DOHH2 (cell line): ENCODE data around the gene SH2D6.

Source experiments
- H3F3A ChIP-seq: fragments of 200-600 bp; sonication (generic), shearing (Covaris generic); 2 replicates; pipeline ENCODE4 v1.6.0; 2016; ENCODE audit warnings: antibody characterized with exemption, mild to moderate bottlenecking; ENCODE audit not compliant: control insufficient read depth, insufficient read depth
- H3K27ac ChIP-seq: fragments of 200-600 bp; sonication (generic); 2 replicates; pipeline ENCODE4 v1.5.1; 2014; ENCODE audit warnings: low read depth, mild to moderate bottlenecking, low read length, moderate library complexity
- H3K27me3 ChIP-seq: fragments of 200-600 bp; sonication (generic); 2 replicates; pipeline ENCODE4 v1.6.1; 2014; ENCODE audit warnings: mild to moderate bottlenecking, low read length, mixed read lengths; ENCODE audit not compliant: control insufficient read depth
- H3K36me3 ChIP-seq: fragments of 200-600 bp; sonication (generic); 2 replicates; pipeline ENCODE4 v1.6.1; 2014; ENCODE audit warnings: mild to moderate bottlenecking, low read length, moderate library complexity, mixed read lengths; ENCODE audit not compliant: control insufficient read depth
- H3K4me1 ChIP-seq: fragments of 200-600 bp; sonication (generic); 2 replicates; pipeline ENCODE4 v1.6.1; 2014; ENCODE audit warnings: mild to moderate bottlenecking, low read length, mixed read lengths; ENCODE audit not compliant: control insufficient read depth
- H3K4me2 ChIP-seq: fragments of 200-600 bp; sonication (generic); 2 replicates; pipeline ENCODE4 v1.6.0; 2014; ENCODE audit warnings: mild to moderate bottlenecking, low read length, moderate library complexity
- H3K4me3 ChIP-seq: fragments of 200-600 bp; sonication (generic); 2 replicates; pipeline ENCODE4 v1.5.1; 2014; ENCODE audit warnings: mild to moderate bottlenecking, low read length, mixed read lengths
- H3K79me2 ChIP-seq: fragments of 200-600 bp; sonication (generic); 2 replicates; pipeline ENCODE4 v1.6.1; 2014; ENCODE audit warnings: mild to moderate bottlenecking, low read length, mixed read lengths; ENCODE audit not compliant: control insufficient read depth
- H3K9me2 ChIP-seq: fragments of 200-600 bp; sonication (generic); replicated peaks from 2 replicates; pipeline ENCODE4 v1.6.1; 2014; ENCODE audit warnings: mild to moderate bottlenecking, low read length, mixed read lengths; ENCODE audit not compliant: control insufficient read depth
- H3K9me3 ChIP-seq: fragments of 200-600 bp; sonication (generic); 2 replicates; pipeline ENCODE4 v1.6.1; 2014; ENCODE audit warnings: antibody characterized with exemption, low read length, mixed read lengths; ENCODE audit not compliant: control insufficient read depth, insufficient read depth
- H4K20me1 ChIP-seq: fragments of 200-600 bp; sonication (generic); 2 replicates; pipeline ENCODE4 v1.6.0; 2014; ENCODE audit warnings: low read depth, mild to moderate bottlenecking, antibody characterized with exemption, low read length, moderate library complexity; ENCODE audit not compliant: control insufficient read depth, insufficient read depth
- EZH2phosphoT487 ChIP-seq: fragments of 200-600 bp; sonication (generic); IDR thresholded peaks from 2 replicates; pipeline ENCODE4 v1.6.1; 2017; ENCODE audit warnings: borderline replicate concordance, mild to moderate bottlenecking, antibody characterized with exemption, low read length, moderate library complexity, mixed read lengths
- TF ChIP-seq, protein P1 (sequence below): fragments of 200-600 bp; sonication (generic); IDR thresholded peaks from one replicate; pipeline ENCODE4 v1.5.1; 2014; ENCODE audit warnings: antibody characterized with exemption, mild to moderate bottlenecking, low read depth, low read length; ENCODE audit not compliant: poor library complexity, severe bottlenecking

Gene SH2D6

DNA sequence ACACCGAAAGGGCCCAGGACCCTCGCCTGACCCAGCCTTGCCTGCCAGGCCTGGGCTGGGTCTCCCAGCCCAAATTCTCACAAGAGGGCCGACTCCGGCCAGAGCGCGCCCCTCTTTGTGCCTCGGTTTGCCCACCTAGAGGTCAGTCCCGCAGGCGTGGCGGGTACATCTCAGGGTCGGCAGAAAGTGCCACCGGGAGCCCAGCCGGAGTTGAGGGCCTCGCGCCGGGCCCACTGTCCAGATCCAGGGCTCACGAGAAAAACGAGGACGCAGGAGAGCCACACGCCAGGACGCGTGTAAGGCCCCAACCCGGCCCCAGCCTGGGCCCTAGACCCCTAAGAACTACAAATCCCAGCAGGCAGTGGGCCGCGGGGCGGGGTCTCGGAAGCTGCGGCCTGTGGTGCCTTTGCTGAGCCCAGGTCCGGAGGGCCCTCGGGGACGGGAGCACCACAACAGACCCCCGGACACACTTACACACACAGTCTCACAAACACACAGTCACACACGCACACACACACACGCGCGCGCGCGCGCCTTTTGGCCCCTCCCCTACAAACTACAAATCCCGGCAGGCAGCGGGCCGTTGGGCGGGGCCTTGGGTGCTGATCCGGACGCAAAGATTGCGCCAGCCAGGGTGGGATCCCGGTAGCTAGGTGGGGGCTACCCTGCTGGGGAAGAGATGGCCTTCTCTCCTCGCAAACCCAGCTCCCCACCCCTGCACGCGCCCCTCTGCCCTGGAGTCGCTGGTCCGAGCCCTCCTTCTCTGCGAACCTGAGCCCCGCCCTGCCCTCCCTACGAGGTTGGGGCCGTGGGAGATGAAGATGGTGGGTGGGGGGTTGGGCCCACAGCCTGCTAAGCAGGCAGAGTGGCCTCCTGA lies at the start of gene SH2D6:
Gene SH2D6 (plus strand): TSS at position 583 of the 877 bp plus-strand sequence. CDS start 10,752 bp downstream, outside the sequence.
- H4K20me1 ChIP-seq: no peaks in the 10 kb centered on the region
- H3K4me1 ChIP-seq: peaks cover 40% of the 10 kb centered on the region
- H3F3A ChIP-seq: peaks cover 5% of the 10 kb centered on the region
- peaks cover 6% of the 10 kb centered on the region for H3K79me2 ChIP-seq
- peak within 1 kb of the TSS; percentile 59 for H3K27ac ChIP-seq
- no peaks in the 10 kb centered on the region for H3K9me2 ChIP-seq
- TF ChIP-seq, protein P1, sequence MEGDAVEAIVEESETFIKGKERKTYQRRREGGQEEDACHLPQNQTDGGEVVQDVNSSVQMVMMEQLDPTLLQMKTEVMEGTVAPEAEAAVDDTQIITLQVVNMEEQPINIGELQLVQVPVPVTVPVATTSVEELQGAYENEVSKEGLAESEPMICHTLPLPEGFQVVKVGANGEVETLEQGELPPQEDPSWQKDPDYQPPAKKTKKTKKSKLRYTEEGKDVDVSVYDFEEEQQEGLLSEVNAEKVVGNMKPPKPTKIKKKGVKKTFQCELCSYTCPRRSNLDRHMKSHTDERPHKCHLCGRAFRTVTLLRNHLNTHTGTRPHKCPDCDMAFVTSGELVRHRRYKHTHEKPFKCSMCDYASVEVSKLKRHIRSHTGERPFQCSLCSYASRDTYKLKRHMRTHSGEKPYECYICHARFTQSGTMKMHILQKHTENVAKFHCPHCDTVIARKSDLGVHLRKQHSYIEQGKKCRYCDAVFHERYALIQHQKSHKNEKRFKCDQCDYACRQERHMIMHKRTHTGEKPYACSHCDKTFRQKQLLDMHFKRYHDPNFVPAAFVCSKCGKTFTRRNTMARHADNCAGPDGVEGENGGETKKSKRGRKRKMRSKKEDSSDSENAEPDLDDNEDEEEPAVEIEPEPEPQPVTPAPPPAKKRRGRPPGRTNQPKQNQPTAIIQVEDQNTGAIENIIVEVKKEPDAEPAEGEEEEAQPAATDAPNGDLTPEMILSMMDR: no peak
- no peak for TF ChIP-seq EZH2phosphoT487
- no peaks in the 10 kb centered on the region for H3K36me3 ChIP-seq
- H3K9me3 ChIP-seq: no peaks in the 10 kb centered on the region
- peaks cover 10% of the 10 kb centered on the region for H3K27me3 ChIP-seq
- peak within 1 kb of the TSS; percentile 92 for H3K4me2 ChIP-seq
- H3K4me3 ChIP-seq: peak within 1 kb of the TSS; percentile 79

DNA sequence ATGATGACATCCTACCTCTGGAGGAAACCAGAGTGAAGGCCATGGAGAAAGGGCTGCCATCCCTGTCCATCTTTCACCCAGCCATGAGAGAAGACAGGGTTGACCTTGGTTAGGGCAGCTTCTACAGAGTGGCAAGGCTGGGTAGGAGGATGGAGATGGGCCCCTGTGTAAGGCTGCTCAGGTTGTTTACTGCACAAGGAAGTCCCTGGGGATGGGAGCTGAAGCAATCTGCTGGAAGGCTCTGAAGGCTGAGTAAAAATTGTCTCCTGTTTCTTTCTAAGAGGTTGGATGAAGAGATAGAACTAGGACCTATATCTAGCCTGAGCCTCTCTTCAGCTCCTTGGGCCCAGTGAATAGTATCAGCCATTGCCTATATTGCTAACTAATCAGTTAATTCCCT lies 49.6 kb upstream of the SH2D6 start:
- Histone ChIP-seq H3K4me1 (no peaks in the 10 kb centered on the region), H3K27ac (no peak overlapping the region), H3K4me2 (no peak overlapping the region), H3K27me3 (no peaks in the 10 kb centered on the region), H4K20me1 (no peaks in the 10 kb centered on the region), H3F3A (no peaks in the 10 kb centered on the region), H3K4me3 (no peak overlapping the region), H3K36me3 (no peaks in the 10 kb centered on the region), H3K9me2 (no peaks in the 10 kb centered on the region), H3K9me3 (no peaks in the 10 kb centered on the region), H3K79me2 (no peaks in the 10 kb centered on the region)
- TF ChIP-seq, protein P1: no peak
- TF ChIP-seq EZH2phosphoT487: no peak

DNA sequence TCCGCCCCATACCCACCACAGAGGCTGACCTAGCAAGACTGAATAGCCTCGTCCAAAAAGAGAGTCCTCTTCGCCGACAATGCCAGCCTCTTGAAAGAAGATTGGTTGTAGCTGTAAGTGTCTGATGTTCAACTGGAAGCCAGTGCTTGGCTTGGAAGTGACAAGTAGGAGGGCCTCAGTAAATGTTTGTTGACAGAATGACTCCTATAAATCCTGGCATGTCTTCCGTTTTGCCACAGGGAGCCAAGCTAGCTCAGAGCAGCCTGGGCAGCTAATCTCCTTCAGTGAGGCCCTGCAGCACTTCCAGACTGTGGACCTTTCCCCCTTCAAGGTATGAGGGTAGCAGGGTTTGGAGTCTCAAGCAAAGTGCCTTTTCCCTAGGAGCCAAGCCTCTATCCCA lies 49.0 kb upstream of the SH2D6 start:
- Histone ChIP-seq H3K4me2 (no peak overlapping the region), H3K4me1 (no peaks in the 10 kb centered on the region), H4K20me1 (no peaks in the 10 kb centered on the region), H3K9me3 (no peaks in the 10 kb centered on the region), H3K27me3 (no peaks in the 10 kb centered on the region), H3K9me2 (no peaks in the 10 kb centered on the region), H3K4me3 (no peak overlapping the region), H3K36me3 (no peaks in the 10 kb centered on the region), H3K79me2 (no peaks in the 10 kb centered on the region), H3F3A (no peaks in the 10 kb centered on the region), H3K27ac (no peak overlapping the region)
- TF ChIP-seq, protein P1: no peak
- no peak for TF ChIP-seq EZH2phosphoT487
